DOHH2 (cell line): ENCODE measurements around the gene RNF224.

Experiments used
- H3F3A ChIP-seq: fragments of 200-600 bp; sonication (generic), shearing (Covaris generic); 2 replicates; pipeline ENCODE4 v1.6.0; 2016; ENCODE audit warnings: antibody characterized with exemption, mild to moderate bottlenecking; ENCODE audit not compliant: control insufficient read depth, insufficient read depth
- H3K27ac ChIP-seq: fragments of 200-600 bp; sonication (generic); 2 replicates; pipeline ENCODE4 v1.5.1; 2014; ENCODE audit warnings: low read depth, mild to moderate bottlenecking, low read length, moderate library complexity
- H3K27me3 ChIP-seq: fragments of 200-600 bp; sonication (generic); 2 replicates; pipeline ENCODE4 v1.6.1; 2014; ENCODE audit warnings: mild to moderate bottlenecking, low read length, mixed read lengths; ENCODE audit not compliant: control insufficient read depth
- H3K36me3 ChIP-seq: fragments of 200-600 bp; sonication (generic); 2 replicates; pipeline ENCODE4 v1.6.1; 2014; ENCODE audit warnings: mild to moderate bottlenecking, low read length, moderate library complexity, mixed read lengths; ENCODE audit not compliant: control insufficient read depth
- H3K4me1 ChIP-seq: fragments of 200-600 bp; sonication (generic); 2 replicates; pipeline ENCODE4 v1.6.1; 2014; ENCODE audit warnings: mild to moderate bottlenecking, low read length, mixed read lengths; ENCODE audit not compliant: control insufficient read depth
- H3K4me2 ChIP-seq: fragments of 200-600 bp; sonication (generic); 2 replicates; pipeline ENCODE4 v1.6.0; 2014; ENCODE audit warnings: mild to moderate bottlenecking, low read length, moderate library complexity
- H3K4me3 ChIP-seq: fragments of 200-600 bp; sonication (generic); 2 replicates; pipeline ENCODE4 v1.5.1; 2014; ENCODE audit warnings: mild to moderate bottlenecking, low read length, mixed read lengths
- H3K79me2 ChIP-seq: fragments of 200-600 bp; sonication (generic); 2 replicates; pipeline ENCODE4 v1.6.1; 2014; ENCODE audit warnings: mild to moderate bottlenecking, low read length, mixed read lengths; ENCODE audit not compliant: control insufficient read depth
- H3K9me2 ChIP-seq: fragments of 200-600 bp; sonication (generic); replicated peaks from 2 replicates; pipeline ENCODE4 v1.6.1; 2014; ENCODE audit warnings: mild to moderate bottlenecking, low read length, mixed read lengths; ENCODE audit not compliant: control insufficient read depth
- H3K9me3 ChIP-seq: fragments of 200-600 bp; sonication (generic); 2 replicates; pipeline ENCODE4 v1.6.1; 2014; ENCODE audit warnings: antibody characterized with exemption, low read length, mixed read lengths; ENCODE audit not compliant: control insufficient read depth, insufficient read depth
- H4K20me1 ChIP-seq: fragments of 200-600 bp; sonication (generic); 2 replicates; pipeline ENCODE4 v1.6.0; 2014; ENCODE audit warnings: low read depth, mild to moderate bottlenecking, antibody characterized with exemption, low read length, moderate library complexity; ENCODE audit not compliant: control insufficient read depth, insufficient read depth
- CTCF ChIP-seq: fragments of 200-600 bp; sonication (generic); IDR thresholded peaks from one replicate; pipeline ENCODE4 v1.5.1; 2014; ENCODE audit warnings: antibody characterized with exemption, mild to moderate bottlenecking, low read depth, low read length; ENCODE audit not compliant: poor library complexity, severe bottlenecking
- EZH2phosphoT487 ChIP-seq: fragments of 200-600 bp; sonication (generic); IDR thresholded peaks from 2 replicates; pipeline ENCODE4 v1.6.1; 2017; ENCODE audit warnings: borderline replicate concordance, mild to moderate bottlenecking, antibody characterized with exemption, low read length, moderate library complexity, mixed read lengths

The RNF224 gene

GRCh38 chr9:137235424-137236237 lies 8.3 kb downstream of the RNF224 start:
- Histone ChIP-seq H3K4me3 (peak overlapping the region; percentile 59), H3K4me2 (peak overlapping the region; percentile 66), H3K79me2 (peaks cover 33% of the 10 kb centered on the region), H3K4me1 (peaks cover 52% of the 10 kb centered on the region), H3K36me3 (peaks cover 3% of the 10 kb centered on the region), H3K27me3 (no peaks in the 10 kb centered on the region), H3K9me3 (no peaks in the 10 kb centered on the region), H3K27ac (peak overlapping the region; percentile 3; the same call in 1 of the 2 replicates), H3F3A (no peaks in the 10 kb centered on the region), H3K9me2 (no peaks in the 10 kb centered on the region), H4K20me1 (no peaks in the 10 kb centered on the region)
- TF ChIP-seq EZH2phosphoT487 (no peak), CTCF (peak; percentile 34)

GRCh38 chr9:137236238-137236935 lies 9.1 kb downstream of the RNF224 start:
- H4K20me1 ChIP-seq = no peaks in the 10 kb centered on the region
- H3F3A ChIP-seq = no peaks in the 10 kb centered on the region
- H3K27me3 ChIP-seq = no peaks in the 10 kb centered on the region
- H3K4me1 ChIP-seq = peaks cover 52% of the 10 kb centered on the region
- peak overlapping the region; percentile 24; the same call in 1 of the 2 replicates for H3K27ac ChIP-seq
- H3K4me2 ChIP-seq = peak overlapping the region; percentile 66
- TF ChIP-seq CTCF (peak; percentile 100), EZH2phosphoT487 (no peak)
- peaks cover 35% of the 10 kb centered on the region for H3K79me2 ChIP-seq
- no peaks in the 10 kb centered on the region for H3K9me2 ChIP-seq
- H3K4me3 ChIP-seq = peak overlapping the region; percentile 59
- no peaks in the 10 kb centered on the region for H3K9me3 ChIP-seq
- peaks cover 3% of the 10 kb centered on the region for H3K36me3 ChIP-seq

- Histone ChIP-seq H3K27me3 (no peaks in the 10 kb centered on the region), H3K79me2 (peaks cover 41% of the 10 kb centered on the region), H3F3A (peaks cover 2% of the 10 kb centered on the region), H3K27ac (peak overlapping the region; percentile 24; the same call in 1 of the 2 replicates), H3K36me3 (peaks cover 8% of the 10 kb centered on the region), H3K4me3 (peak overlapping the region; percentile 59), H4K20me1 (peaks cover 4% of the 10 kb centered on the region), H3K4me2 (peak overlapping the region; percentile 66), H3K4me1 (peaks cover 53% of the 10 kb centered on the region), H3K9me3 (no peaks in the 10 kb centered on the region), H3K9me2 (no peaks in the 10 kb centered on the region)
- no peak for TF ChIP-seq CTCF
- no peak for TF ChIP-seq EZH2phosphoT487
These were observed 9.7 kb downstream of the RNF224 start for GRCh38 chr9:137236936-137237421.
